Neural cell (in vitro differentiated cells): ENCODE results near the gene FKTN. TPM values are rescaled to one million over a fixed set of nuclear protein-coding genes. Genes with fewer than 3 reads are reported as not detected.
A peak's percentile ranks its signal among the peaks of the same experiment; 100 is the strongest.

ENCODE experiments used
- H2AFZ ChIP-seq: fragments of 200-600, 300-800 bp; sonication (generic), shearing (Covaris generic); 2 replicates; pipeline ENCODE4 v1.6.0; 2014; ENCODE audit warnings: low read depth, mild to moderate bottlenecking, antibody characterized with exemption, low read length, moderate library complexity
- H3F3A ChIP-seq: fragments of 200-600 bp; shearing (Covaris generic); 2 replicates; pipeline ENCODE4 v1.6.1; 2016; ENCODE audit warnings: mild to moderate bottlenecking, moderate library complexity, mixed read lengths, antibody characterized with exemption, low read length; ENCODE audit not compliant: insufficient read depth, poor library complexity, severe bottlenecking
- H3K27ac ChIP-seq: fragments of 200-600, 300-800 bp; sonication (generic), shearing (Covaris generic); 2 replicates; pipeline ENCODE4 v1.5.1; 2014; ENCODE audit warnings: mild to moderate bottlenecking, low read length, moderate library complexity
- H3K27me3 ChIP-seq: fragments of 300-800, 200-600 bp; sonication (generic), shearing (Covaris generic); 2 replicates; pipeline ENCODE4 v1.6.0; 2014; ENCODE audit warnings: mild to moderate bottlenecking, low read depth, low read length, moderate library complexity; ENCODE audit not compliant: insufficient read depth
- H3K36me3 ChIP-seq: fragments of 300-800, 200-600 bp; sonication (generic), shearing (Covaris generic); 2 replicates; pipeline ENCODE4 v1.5.1; 2014; ENCODE audit warnings: mild to moderate bottlenecking, antibody characterized with exemption, low read length, moderate library complexity; ENCODE audit not compliant: insufficient read depth
- H3K4me2 ChIP-seq: fragments of 300-800, 200-600 bp; sonication (generic), shearing (Covaris generic); 2 replicates; pipeline ENCODE4 v1.6.0; 2014; ENCODE audit warnings: mild to moderate bottlenecking, low read length
- H3K4me3 ChIP-seq: fragments of 300-800, 200-600 bp; sonication (generic), shearing (Covaris generic); 2 replicates; pipeline ENCODE4 v1.5.1; 2014; ENCODE audit warnings: mild to moderate bottlenecking, low read length, moderate library complexity
- H3K79me2 ChIP-seq: fragments of 200-600 bp; shearing (Covaris generic); replicated peaks from 2 replicates; pipeline ENCODE4 v1.6.0; 2014; ENCODE audit warnings: mild to moderate bottlenecking, low read length, moderate library complexity; ENCODE audit not compliant: insufficient read depth
- H3K9ac ChIP-seq: fragments of 300-800, 200-600 bp; sonication (generic), shearing (Covaris generic); 2 replicates; pipeline ENCODE4 v1.6.1; 2016; ENCODE audit warnings: mild to moderate bottlenecking, low read length, mixed read lengths
- H3K9me2 ChIP-seq: fragments of 200-600 bp; shearing (Covaris generic); 2 replicates; pipeline ENCODE4 v1.6.1; 2016; ENCODE audit warnings: mild to moderate bottlenecking, low read length, mixed read lengths; ENCODE audit not compliant: insufficient read depth
- H3K9me3 ChIP-seq: fragments of 200-600, 300-800 bp; sonication (generic), shearing (Covaris generic); 2 replicates; pipeline ENCODE4 v1.6.1; 2016; ENCODE audit warnings: mild to moderate bottlenecking, mixed run types, low read length, moderate library complexity, mixed read lengths
- H4K20me1 ChIP-seq: fragments of 200-600 bp; shearing (Covaris generic); 2 replicates; pipeline ENCODE4 v1.6.1; 2016; ENCODE audit warnings: mild to moderate bottlenecking, mixed run types; ENCODE audit not compliant: insufficient read depth
- EP300 ChIP-seq: fragments of 450-650 bp; conservative IDR thresholded peaks from 2 replicates; pipeline ENCODE4 v1.6.1; 2014; ENCODE audit warnings: antibody characterized with exemption, mild to moderate bottlenecking, moderate library complexity; ENCODE audit not compliant: poor library complexity, severe bottlenecking
- EZH2 ChIP-seq: fragments of 200-600, 300-800 bp; shearing (Covaris generic), sonication (generic); IDR thresholded peaks from 2 replicates; pipeline ENCODE4 v1.6.1; 2014; ENCODE audit warnings: antibody characterized with exemption, low read length, borderline replicate concordance, mild to moderate bottlenecking; ENCODE audit not compliant: insufficient read depth, poor library complexity, severe bottlenecking
- MXI1 ChIP-seq: fragments of 450-650 bp; conservative IDR thresholded peaks from 2 replicates; pipeline ENCODE4 v1.6.1; 2014; ENCODE audit warnings: antibody characterized with exemption, mild to moderate bottlenecking; ENCODE audit not compliant: poor library complexity, severe bottlenecking
- POLR2AphosphoS5 ChIP-seq: IDR thresholded peaks from 2 replicates; pipeline ENCODE4 v1.6.1; 2012
- RAD21 ChIP-seq: fragments of 450-650 bp; conservative IDR thresholded peaks from 2 replicates; pipeline ENCODE4 v1.6.1; 2014; ENCODE audit warnings: antibody characterized with exemption, mild to moderate bottlenecking, moderate library complexity
- SMC3 ChIP-seq: fragments of 450-650 bp; conservative IDR thresholded peaks from 2 replicates; pipeline ENCODE4 v1.6.1; 2014; ENCODE audit warnings: antibody characterized with exemption, mild to moderate bottlenecking, moderate library complexity; ENCODE audit not compliant: poor library complexity
- TAF1 ChIP-seq: IDR thresholded peaks from 2 replicates; pipeline ENCODE4 v1.6.1; 2012; ENCODE audit warnings: low read depth
- polyA plus RNA-seq: library from polyadenylated mRNA; depleted of rRNA; stranded (reverse); fragments of >200 nt; gene quantifications from 2 replicates; pipeline ENCODE4 v1.2.3, GENCODE V29; 2014
- TF ChIP-seq, protein P1 (sequence below): IDR thresholded peaks from 2 replicates; pipeline ENCODE4 v1.6.1; 2012; ENCODE audit warnings: borderline replicate concordance
- TF ChIP-seq, protein P2 (sequence below): fragments of 450-650 bp; IDR thresholded peaks from 2 replicates; pipeline ENCODE4 v1.5.1; 2014; ENCODE audit warnings: antibody characterized with exemption, mild to moderate bottlenecking, moderate library complexity; ENCODE audit not compliant: poor library complexity, severe bottlenecking

The FKTN gene
- polyA plus RNA-seq, 1 donor from 2014 or later, result 52.1 TPM

DNA sequence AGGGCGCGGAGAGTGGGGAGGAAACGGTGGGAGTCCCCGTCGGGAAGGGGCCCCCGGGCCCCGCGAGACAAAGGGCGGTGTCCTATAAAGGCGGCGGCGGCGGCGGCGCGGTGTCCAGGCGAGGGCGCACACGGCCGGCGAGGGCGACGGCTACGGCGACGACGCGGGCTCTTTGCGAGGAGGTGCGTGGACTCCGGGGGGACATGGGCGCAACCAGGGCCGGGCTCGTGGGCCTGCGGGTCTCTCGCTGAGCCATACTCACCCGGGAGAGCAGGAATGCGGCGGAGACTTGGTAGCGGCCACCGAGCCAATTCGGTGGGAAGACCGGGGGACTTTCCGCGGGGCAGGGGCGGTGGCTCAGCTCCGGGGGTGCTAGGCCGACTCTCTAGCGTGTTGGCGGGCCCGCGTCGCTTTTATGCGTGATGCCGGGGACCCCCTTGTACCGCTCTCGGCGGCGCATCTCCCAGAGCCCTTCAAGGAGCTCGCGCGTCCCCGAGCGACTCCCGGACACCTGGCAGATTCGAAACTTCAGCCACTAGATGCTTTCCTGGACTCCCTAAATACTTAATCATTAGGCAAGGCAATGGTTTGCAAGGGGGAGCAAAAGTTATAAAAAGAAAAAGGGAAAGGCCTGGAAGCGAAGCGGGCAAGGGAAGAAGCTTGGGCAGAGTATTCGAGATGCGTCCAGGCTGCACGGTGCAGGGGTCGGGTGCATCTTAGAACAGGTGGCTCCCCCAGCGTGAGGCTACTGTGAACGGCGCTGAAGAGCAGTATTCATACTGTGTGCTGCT, 98.4 kb downstream of the FKTN start:
- Histone ChIP-seq H3K9me2 (no peaks in the 10 kb centered on the region), H4K20me1 (no peaks in the 10 kb centered on the region), H3K36me3 (no peaks in the 10 kb centered on the region), H2AFZ (no peak overlapping the region), H3K27me3 (peaks cover 35% of the 10 kb centered on the region), H3K27ac (no peak overlapping the region), H3K9ac (peak overlapping the region; percentile 32), H3K4me3 (peak overlapping the region; percentile 67), H3K4me2 (no peak overlapping the region), H3K9me3 (no peaks in the 10 kb centered on the region), H3K79me2 (no peaks in the 10 kb centered on the region), H3F3A (no peaks in the 10 kb centered on the region)
- TF ChIP-seq EZH2 (no peak), EP300 (no peak), RAD21 (peak; percentile 20), MXI1 (no peak), POLR2AphosphoS5 (no peak), SMC3 (peak; percentile 38), TAF1 (no peak)
- TF ChIP-seq, protein P1, sequence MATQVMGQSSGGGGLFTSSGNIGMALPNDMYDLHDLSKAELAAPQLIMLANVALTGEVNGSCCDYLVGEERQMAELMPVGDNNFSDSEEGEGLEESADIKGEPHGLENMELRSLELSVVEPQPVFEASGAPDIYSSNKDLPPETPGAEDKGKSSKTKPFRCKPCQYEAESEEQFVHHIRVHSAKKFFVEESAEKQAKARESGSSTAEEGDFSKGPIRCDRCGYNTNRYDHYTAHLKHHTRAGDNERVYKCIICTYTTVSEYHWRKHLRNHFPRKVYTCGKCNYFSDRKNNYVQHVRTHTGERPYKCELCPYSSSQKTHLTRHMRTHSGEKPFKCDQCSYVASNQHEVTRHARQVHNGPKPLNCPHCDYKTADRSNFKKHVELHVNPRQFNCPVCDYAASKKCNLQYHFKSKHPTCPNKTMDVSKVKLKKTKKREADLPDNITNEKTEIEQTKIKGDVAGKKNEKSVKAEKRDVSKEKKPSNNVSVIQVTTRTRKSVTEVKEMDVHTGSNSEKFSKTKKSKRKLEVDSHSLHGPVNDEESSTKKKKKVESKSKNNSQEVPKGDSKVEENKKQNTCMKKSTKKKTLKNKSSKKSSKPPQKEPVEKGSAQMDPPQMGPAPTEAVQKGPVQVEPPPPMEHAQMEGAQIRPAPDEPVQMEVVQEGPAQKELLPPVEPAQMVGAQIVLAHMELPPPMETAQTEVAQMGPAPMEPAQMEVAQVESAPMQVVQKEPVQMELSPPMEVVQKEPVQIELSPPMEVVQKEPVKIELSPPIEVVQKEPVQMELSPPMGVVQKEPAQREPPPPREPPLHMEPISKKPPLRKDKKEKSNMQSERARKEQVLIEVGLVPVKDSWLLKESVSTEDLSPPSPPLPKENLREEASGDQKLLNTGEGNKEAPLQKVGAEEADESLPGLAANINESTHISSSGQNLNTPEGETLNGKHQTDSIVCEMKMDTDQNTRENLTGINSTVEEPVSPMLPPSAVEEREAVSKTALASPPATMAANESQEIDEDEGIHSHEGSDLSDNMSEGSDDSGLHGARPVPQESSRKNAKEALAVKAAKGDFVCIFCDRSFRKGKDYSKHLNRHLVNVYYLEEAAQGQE, result no peak
- TF ChIP-seq, protein P2, sequence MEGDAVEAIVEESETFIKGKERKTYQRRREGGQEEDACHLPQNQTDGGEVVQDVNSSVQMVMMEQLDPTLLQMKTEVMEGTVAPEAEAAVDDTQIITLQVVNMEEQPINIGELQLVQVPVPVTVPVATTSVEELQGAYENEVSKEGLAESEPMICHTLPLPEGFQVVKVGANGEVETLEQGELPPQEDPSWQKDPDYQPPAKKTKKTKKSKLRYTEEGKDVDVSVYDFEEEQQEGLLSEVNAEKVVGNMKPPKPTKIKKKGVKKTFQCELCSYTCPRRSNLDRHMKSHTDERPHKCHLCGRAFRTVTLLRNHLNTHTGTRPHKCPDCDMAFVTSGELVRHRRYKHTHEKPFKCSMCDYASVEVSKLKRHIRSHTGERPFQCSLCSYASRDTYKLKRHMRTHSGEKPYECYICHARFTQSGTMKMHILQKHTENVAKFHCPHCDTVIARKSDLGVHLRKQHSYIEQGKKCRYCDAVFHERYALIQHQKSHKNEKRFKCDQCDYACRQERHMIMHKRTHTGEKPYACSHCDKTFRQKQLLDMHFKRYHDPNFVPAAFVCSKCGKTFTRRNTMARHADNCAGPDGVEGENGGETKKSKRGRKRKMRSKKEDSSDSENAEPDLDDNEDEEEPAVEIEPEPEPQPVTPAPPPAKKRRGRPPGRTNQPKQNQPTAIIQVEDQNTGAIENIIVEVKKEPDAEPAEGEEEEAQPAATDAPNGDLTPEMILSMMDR, result peak; percentile 43

DNA sequence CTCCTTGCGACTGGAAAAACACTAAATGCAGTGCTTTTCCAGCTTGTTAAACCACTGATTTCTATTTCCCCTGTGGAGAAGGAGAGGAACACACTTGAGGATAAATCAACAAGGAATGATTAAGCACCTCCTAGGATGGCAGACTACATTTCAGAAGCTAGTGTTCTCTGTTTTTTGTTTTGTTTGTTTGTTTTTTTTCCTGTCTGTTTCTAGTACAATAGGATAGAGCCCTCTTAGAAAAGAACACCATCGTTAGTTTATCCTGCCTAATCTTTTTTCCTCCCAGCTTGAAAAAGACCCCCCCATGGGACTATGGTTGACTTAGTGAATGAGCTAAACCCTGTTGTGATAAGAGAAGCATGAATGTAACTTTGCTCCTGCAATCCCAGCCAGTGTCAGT, 100.4 kb downstream of the FKTN start:
- Histone ChIP-seq H4K20me1 (no peaks in the 10 kb centered on the region), H3K79me2 (no peaks in the 10 kb centered on the region), H3K27ac (no peak overlapping the region), H2AFZ (no peak overlapping the region), H3K9me3 (no peaks in the 10 kb centered on the region), H3F3A (no peaks in the 10 kb centered on the region), H3K4me3 (no peak overlapping the region), H3K4me2 (no peak overlapping the region), H3K27me3 (peaks cover 35% of the 10 kb centered on the region), H3K36me3 (no peaks in the 10 kb centered on the region), H3K9me2 (no peaks in the 10 kb centered on the region), H3K9ac (no peak overlapping the region)
- TF ChIP-seq, protein P1, result peak; percentile 69
- no peak for TF ChIP-seq MXI1
